OCI-LY1 (cell line): Measurements from ENCODE around the gene CLRN3.

Experiments
- H2AFZ ChIP-seq: fragments of 200-600 bp; sonication (generic), shearing (Covaris generic); 2 replicates; pipeline ENCODE4 v1.6.0; 2014; ENCODE audit warnings: antibody characterized with exemption, mild to moderate bottlenecking, low read length
- H3F3A ChIP-seq: fragments of 200-600 bp; sonication (generic), shearing (Covaris generic); 2 replicates; pipeline ENCODE4 v1.6.0; 2014; ENCODE audit warnings: mild to moderate bottlenecking, antibody characterized with exemption, low read length, moderate library complexity; ENCODE audit not compliant: insufficient read depth
- H3K27ac ChIP-seq: fragments of 200-600 bp; sonication (generic); 2 replicates; pipeline ENCODE4 v1.5.1; 2014; ENCODE audit warnings: low read length, mixed run types, mild to moderate bottlenecking, low read depth; ENCODE audit not compliant: poor library complexity, severe bottlenecking
- H3K27me3 ChIP-seq: fragments of 200-600 bp; sonication (generic); 2 replicates; pipeline ENCODE4 v1.6.0; 2014; ENCODE audit warnings: antibody characterized with exemption, mild to moderate bottlenecking, low read length, moderate library complexity; ENCODE audit not compliant: insufficient read depth
- H3K36me3 ChIP-seq: fragments of 200-600 bp; sonication (generic); 2 replicates; pipeline ENCODE4 v1.6.1; 2014; ENCODE audit warnings: mild to moderate bottlenecking, antibody characterized with exemption, low read length, moderate library complexity, mixed read lengths; ENCODE audit not compliant: insufficient read depth
- H3K4me1 ChIP-seq: fragments of 200-600 bp; sonication (generic); 2 replicates; pipeline ENCODE4 v1.5.1; 2014; ENCODE audit warnings: mild to moderate bottlenecking, low read length, moderate library complexity; ENCODE audit not compliant: insufficient read depth, severe bottlenecking
- H3K4me2 ChIP-seq: fragments of 200-600 bp; sonication (generic), shearing (Covaris generic); 2 replicates; pipeline ENCODE4 v1.6.1; 2014; ENCODE audit warnings: low read length
- H3K4me3 ChIP-seq: fragments of 200-600 bp; sonication (generic); 2 replicates; pipeline ENCODE4 v1.5.1; 2014; ENCODE audit warnings: low read length, low read depth, mild to moderate bottlenecking, mixed read lengths; ENCODE audit not compliant: poor library complexity, severe bottlenecking
- H3K79me2 ChIP-seq: fragments of 200-600 bp; shearing (Covaris generic); 2 replicates; pipeline ENCODE4 v1.6.1; 2016; ENCODE audit warnings: mixed run types, low read length, mixed read lengths; ENCODE audit not compliant: insufficient read depth
- H3K9ac ChIP-seq: fragments of 200-600 bp; sonication (generic), shearing (Covaris generic); 2 replicates; pipeline ENCODE4 v1.6.1; 2014; ENCODE audit warnings: mild to moderate bottlenecking, low read length, mixed read lengths
- H3K9me2 ChIP-seq: fragments of 200-600 bp; sonication (generic), shearing (Covaris generic); 2 replicates; pipeline ENCODE4 v1.6.1; 2014; ENCODE audit warnings: low read depth, mild to moderate bottlenecking, low read length, mixed read lengths
- H3K9me3 ChIP-seq: fragments of 200-600 bp; shearing (Covaris generic); 2 replicates; pipeline ENCODE4 v1.6.1; 2014; ENCODE audit warnings: low read length, mixed read lengths
- H4K20me1 ChIP-seq: fragments of 200-600 bp; sonication (generic), shearing (Covaris generic); 2 replicates; pipeline ENCODE4 v1.6.0; 2016; ENCODE audit warnings: mild to moderate bottlenecking, low read length; ENCODE audit not compliant: insufficient read depth
- EZH2 ChIP-seq: fragments of 200-600 bp; sonication (generic), shearing (Covaris generic); IDR thresholded peaks from 2 replicates; pipeline ENCODE4 v1.8.0; 2017; ENCODE audit warnings: borderline replicate concordance, mixed run types, mild to moderate bottlenecking, antibody characterized with exemption, low read length, moderate library complexity, mixed read lengths
- TF ChIP-seq, protein P1 (sequence below): fragments of 200-600 bp; sonication (generic), shearing (Covaris generic); IDR thresholded peaks from 2 replicates; pipeline ENCODE4 v1.5.1; 2017; ENCODE audit warnings: mild to moderate bottlenecking, antibody characterized with exemption, low read length, moderate library complexity, mixed read lengths

The CLRN3 gene

DNA sequence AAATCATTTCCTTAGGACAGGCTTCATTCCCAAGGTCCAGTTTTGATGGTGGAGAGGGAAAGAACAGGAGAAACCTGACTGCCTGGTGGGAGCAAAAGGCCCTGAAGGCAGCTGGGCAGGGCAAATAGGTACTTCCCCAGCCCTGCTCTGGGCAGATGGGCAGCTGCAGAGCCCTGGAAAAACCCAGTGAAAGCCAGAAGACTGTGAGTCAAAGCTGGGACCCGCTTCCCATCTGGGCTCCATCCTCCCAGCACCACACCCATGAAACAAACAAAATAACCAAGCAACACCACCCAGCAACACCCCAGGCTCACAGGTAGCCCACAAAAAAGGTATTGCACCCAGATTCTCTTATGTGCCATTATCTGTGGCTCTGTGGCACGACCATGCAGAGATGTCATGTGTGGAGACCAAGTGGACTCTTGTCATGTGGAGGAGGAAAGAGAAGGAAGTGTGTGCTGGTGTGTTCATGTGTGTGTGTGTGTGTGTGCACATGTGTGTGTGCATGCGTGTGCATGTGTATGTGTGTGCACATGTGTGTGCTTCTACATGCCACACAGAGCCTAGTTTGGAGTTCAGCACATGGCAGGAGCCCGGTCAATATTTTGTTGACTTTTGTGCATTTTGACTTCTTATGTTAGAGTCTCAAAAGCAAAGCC, 9.8 kb downstream of the CLRN3 start:
- Histone ChIP-seq H3F3A (no peaks in the 10 kb centered on the region), H4K20me1 (no peaks in the 10 kb centered on the region), H3K27ac (no peak overlapping the region), H3K4me2 (no peak overlapping the region), H2AFZ (no peak overlapping the region), H3K9ac (no peak overlapping the region), H3K27me3 (0 out of 2 replicates have a peak, but pooled peaks cover 3% of the 10 kb centered on the region), H3K4me3 (no peak overlapping the region), H3K79me2 (no peaks in the 10 kb centered on the region), H3K4me1 (no peaks in the 10 kb centered on the region), H3K36me3 (no peaks in the 10 kb centered on the region), H3K9me2 (no peaks in the 10 kb centered on the region), H3K9me3 (no peaks in the 10 kb centered on the region)
- TF ChIP-seq, protein P1, sequence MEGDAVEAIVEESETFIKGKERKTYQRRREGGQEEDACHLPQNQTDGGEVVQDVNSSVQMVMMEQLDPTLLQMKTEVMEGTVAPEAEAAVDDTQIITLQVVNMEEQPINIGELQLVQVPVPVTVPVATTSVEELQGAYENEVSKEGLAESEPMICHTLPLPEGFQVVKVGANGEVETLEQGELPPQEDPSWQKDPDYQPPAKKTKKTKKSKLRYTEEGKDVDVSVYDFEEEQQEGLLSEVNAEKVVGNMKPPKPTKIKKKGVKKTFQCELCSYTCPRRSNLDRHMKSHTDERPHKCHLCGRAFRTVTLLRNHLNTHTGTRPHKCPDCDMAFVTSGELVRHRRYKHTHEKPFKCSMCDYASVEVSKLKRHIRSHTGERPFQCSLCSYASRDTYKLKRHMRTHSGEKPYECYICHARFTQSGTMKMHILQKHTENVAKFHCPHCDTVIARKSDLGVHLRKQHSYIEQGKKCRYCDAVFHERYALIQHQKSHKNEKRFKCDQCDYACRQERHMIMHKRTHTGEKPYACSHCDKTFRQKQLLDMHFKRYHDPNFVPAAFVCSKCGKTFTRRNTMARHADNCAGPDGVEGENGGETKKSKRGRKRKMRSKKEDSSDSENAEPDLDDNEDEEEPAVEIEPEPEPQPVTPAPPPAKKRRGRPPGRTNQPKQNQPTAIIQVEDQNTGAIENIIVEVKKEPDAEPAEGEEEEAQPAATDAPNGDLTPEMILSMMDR, result no peak
- no peak for TF ChIP-seq EZH2

DNA sequence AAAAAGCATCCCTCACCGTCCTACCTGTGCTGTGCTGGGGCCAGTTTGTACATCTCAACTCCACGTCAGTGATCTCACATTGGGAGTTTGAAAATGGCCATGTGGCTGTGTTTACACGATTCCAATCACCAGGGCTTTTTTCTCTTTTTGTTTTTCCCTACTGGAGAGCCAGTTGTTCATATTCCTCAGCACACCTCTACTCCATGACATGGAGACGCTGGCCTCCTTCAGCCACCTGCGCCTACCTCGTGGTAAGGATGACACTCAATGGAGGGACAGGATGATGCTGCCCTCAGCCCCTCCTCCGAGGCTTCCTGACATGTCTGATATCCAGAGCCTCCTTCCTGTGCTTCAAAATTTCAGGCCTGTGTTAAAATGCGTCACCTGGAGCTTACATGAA, 10.3 kb downstream of the CLRN3 start:
- H3K9me2 ChIP-seq, result no peaks in the 10 kb centered on the region
- H3K27ac ChIP-seq, result no peak overlapping the region
- H2AFZ ChIP-seq, result no peak overlapping the region
- H3K9ac ChIP-seq, result no peak overlapping the region
- no peaks in the 10 kb centered on the region for H3K4me1 ChIP-seq
- H3K4me2 ChIP-seq, result no peak overlapping the region
- no peaks in the 10 kb centered on the region for H3K36me3 ChIP-seq
- no peaks in the 10 kb centered on the region for H3K9me3 ChIP-seq
- H4K20me1 ChIP-seq, result no peaks in the 10 kb centered on the region
- TF ChIP-seq, protein P1, result no peak
- TF ChIP-seq EZH2, result no peak
- no peaks in the 10 kb centered on the region for H3K79me2 ChIP-seq
- 0 out of 2 replicates have a peak, but pooled peaks cover 3% of the 10 kb centered on the region for H3K27me3 ChIP-seq
- no peaks in the 10 kb centered on the region for H3F3A ChIP-seq
- H3K4me3 ChIP-seq, result no peak overlapping the region

- Histone ChIP-seq H3K27me3 (no peaks in the 10 kb centered on the region), H2AFZ (no peak overlapping the region), H3F3A (no peaks in the 10 kb centered on the region), H3K9ac (no peak overlapping the region), H3K9me3 (no peaks in the 10 kb centered on the region), H3K36me3 (no peaks in the 10 kb centered on the region), H3K4me1 (no peaks in the 10 kb centered on the region), H4K20me1 (no peaks in the 10 kb centered on the region), H3K79me2 (no peaks in the 10 kb centered on the region), H3K4me3 (no peak overlapping the region), H3K9me2 (no peaks in the 10 kb centered on the region), H3K27ac (no peak overlapping the region), H3K4me2 (no peak overlapping the region)
- TF ChIP-seq EZH2, result no peak
- TF ChIP-seq, protein P1, result no peak
Measured at GRCh38 chr10:127881262-127881661, 11.5 kb downstream of the CLRN3 start.
